Right lobe of liver (tissue), 6 donors: Measurements from ENCODE around the gene GMPPB. TPM values are rescaled to one million over a fixed set of nuclear protein-coding genes. Genes with fewer than 3 reads are reported as not detected.

Experiments used
- ATAC-seq, 4 donors: fragments of 200-7000 bp; cut with Tn5 transposase; one replicate each; pipeline ENCODE4 v1.9.1; 2020; ENCODE audit warnings: mild to moderate bottlenecking in 4 of 4, moderate library complexity in 4 of 4
- DNase-seq, 3 donors: peaks; one replicate each; pipeline ENCODE4 v3.0.0-alpha.2; 2020
- H3K27ac ChIP-seq, 3 donors: fragments of 200-600 bp; one replicate each; pipeline ENCODE4 v1.8.0; 2022
- H3K27me3 ChIP-seq, 2 donors: fragments of 200-600 bp; one replicate each; pipeline ENCODE4 v1.8.0; 2022
- H3K36me3 ChIP-seq, 4 donors: fragments of 200-600 bp; sonication (generic) in 1 of 4; one replicate each; pipeline versions ENCODE4 v1.5.1 to v1.8.0; 2017 to 2022; ENCODE audit warnings: control low read depth in 1 of 4
- H3K4me1 ChIP-seq, 4 donors: fragments of 200-600 bp; sonication (generic) in 1 of 4; one replicate each; pipeline versions ENCODE4 v1.5.1 to v1.8.0; 2017 to 2022; ENCODE audit warnings: control low read depth in 1 of 4
- H3K4me3 ChIP-seq, 3 donors: fragments of 200-600 bp; one replicate each; pipeline ENCODE4 v1.8.0; 2022
- H3K9me3 ChIP-seq, 4 donors: fragments of 200-600 bp; sonication (generic) in 1 of 4; one replicate each; pipeline versions ENCODE4 v1.5.1 to v1.8.0; 2017 to 2022; ENCODE audit warnings: control low read depth in 1 of 4
- POLR2A ChIP-seq: fragments of 450-650 bp; IDR thresholded peaks from one replicate; pipeline ENCODE4 v1.6.1; 2017; ENCODE audit warnings: antibody characterized with exemption, mild to moderate bottlenecking
- WGBS: methylation state at CpG from one replicate; pipeline ENCODE4 v1.1.6; 2018; ENCODE audit warnings: low coverage, low lambda C conversion rate; ENCODE audit not compliant: insufficient coverage; ENCODE audit errors: missing lambda C conversion rate; 5-methylcytosine and 5-hydroxymethylcytosine counted together
- intact Hi-C, 2 donors: fragments of 100-400 bp; cut with DNase I; formaldehyde crosslinking; loops; one replicate each; pipeline versions ENCODE4 v1.11.2 to v1.14.1; 2022
- long read RNA-seq: library from polyadenylated mRNA; unstranded; transcript quantifications from one replicate; pipeline ENCODE4 v2.0.0, GENCODE V29; 2019
- total RNA-seq, 6 experiments: library from RNA; depleted of rRNA in 2 of 6; stranded (reverse); fragments of >200 nt in 2 of 6; fragmentation: NEBNext Ultra II Directional in 3 of 6; extraction: Animal tissue kit (Norgen Biotek cat#: 25700) in 3 of 6; gene quantifications; one replicate each; pipeline versions ENCODE4 v1.1.0 to v1.2.4, GENCODE V29; 2016 to 2023
- TF ChIP-seq, protein P1 (sequence below), 4 donors: fragments of 200-600 bp in 3 of 4; fragments of 450-650 bp in 1 of 4; IDR thresholded peaks; one replicate each; pipeline versions ENCODE4 v1.5.1 to v1.8.0; 2016 to 2022; ENCODE audit warnings: antibody characterized with exemption in 4 of 4, mild to moderate bottlenecking in 2 of 4
- donor health status: DM: no; HTN: yes; CAD: no.
- donor health status: DM: no; HTN: no; CAD: no.
- donor health status: DM: no; HTN: no; CAD: no.
- donor health status: DM: no; HTN: yes; CAD: no.
- donor health status: DM: no; HTN: yes; CAD: no.

GMPPB gene
- 10 to 100 TPM; 12.2 to 34.2 (median 25.6) TPM for total RNA-seq
- long read RNA-seq, partial matches to known transcripts, result 0 of 2 reads
- long read RNA-seq, other reads (novel, unspliced or antisense), result 0 of 2 reads

DNA sequence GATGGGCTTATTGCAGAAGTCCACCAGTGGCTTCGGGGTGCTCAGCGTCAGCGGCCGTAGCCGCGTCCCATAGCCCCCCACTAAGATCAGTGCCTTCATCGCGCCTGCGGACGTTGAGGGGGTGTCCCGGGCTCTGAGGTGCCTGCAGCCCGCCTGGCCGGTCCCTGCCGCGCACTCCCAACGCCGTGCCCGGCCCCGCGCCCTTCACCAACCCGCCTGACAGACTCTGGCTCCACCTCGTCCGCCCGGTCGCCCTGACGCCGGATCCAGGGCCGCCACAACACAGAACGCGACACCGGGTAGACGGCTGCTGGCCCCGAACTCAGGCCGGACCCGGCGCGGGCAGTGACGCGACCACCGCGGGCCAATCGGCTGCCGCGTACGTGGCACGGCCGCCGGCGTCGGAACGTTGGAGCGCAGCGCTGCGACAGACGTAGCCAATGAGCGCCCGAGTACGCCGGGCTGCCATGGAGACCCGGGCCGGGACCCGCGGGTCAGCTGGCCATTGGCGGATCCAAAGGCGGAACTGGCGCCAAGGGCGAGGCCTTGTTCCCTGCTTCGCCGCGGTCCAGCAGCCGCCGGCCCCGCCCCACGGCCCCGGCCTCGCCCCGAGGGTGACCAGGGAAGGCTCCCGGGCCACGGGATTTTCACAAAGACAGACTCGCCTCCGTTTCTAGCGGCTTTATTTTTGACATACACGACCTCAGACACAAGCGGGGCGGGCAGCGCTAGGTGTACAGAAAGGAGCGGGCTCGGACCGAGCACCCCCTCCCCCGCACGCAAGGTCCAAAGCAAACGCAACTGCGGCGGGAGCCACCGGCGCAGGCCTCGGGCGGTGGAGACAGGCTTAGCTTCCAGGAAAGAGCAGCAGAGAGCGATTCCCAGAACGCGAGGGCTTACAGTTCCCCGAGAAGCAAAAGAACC is at the start of gene GMPPB:
GMPPB (minus strand) TSS at position 324 of the 924 bp plus-strand sequence; CDS start at position 99, 225 bp downstream.
- ATAC-seq (peak; percentile 70 to 86 (median 84)), DNase-seq (peak; percentile 98 to 99 (median 99))
- Histone ChIP-seq H3K27me3 (no peaks in the 10 kb centered on the region), H3K4me1 (peaks cover 0 to 40% (median 5%) of the 10 kb centered on the region in 4 donors), H3K27ac (peak within 1 kb of the TSS; percentile 72 to 91 (median 90)), H3K9me3 (no peaks in the 10 kb centered on the region), H3K36me3 (peaks cover 0 to 21% (median 10%) of the 10 kb centered on the region in 4 donors), H3K4me3 (peak within 1 kb of the TSS; percentile 80 to 99 (median 92))
- WGBS, result 0% methylated on average over 17 of the region's 102 CpGs
- intact Hi-C loops, result no loop called here
- peak; percentile 46 for TF ChIP-seq POLR2A
- TF ChIP-seq, protein P1, sequence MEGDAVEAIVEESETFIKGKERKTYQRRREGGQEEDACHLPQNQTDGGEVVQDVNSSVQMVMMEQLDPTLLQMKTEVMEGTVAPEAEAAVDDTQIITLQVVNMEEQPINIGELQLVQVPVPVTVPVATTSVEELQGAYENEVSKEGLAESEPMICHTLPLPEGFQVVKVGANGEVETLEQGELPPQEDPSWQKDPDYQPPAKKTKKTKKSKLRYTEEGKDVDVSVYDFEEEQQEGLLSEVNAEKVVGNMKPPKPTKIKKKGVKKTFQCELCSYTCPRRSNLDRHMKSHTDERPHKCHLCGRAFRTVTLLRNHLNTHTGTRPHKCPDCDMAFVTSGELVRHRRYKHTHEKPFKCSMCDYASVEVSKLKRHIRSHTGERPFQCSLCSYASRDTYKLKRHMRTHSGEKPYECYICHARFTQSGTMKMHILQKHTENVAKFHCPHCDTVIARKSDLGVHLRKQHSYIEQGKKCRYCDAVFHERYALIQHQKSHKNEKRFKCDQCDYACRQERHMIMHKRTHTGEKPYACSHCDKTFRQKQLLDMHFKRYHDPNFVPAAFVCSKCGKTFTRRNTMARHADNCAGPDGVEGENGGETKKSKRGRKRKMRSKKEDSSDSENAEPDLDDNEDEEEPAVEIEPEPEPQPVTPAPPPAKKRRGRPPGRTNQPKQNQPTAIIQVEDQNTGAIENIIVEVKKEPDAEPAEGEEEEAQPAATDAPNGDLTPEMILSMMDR (IDR thresholded peaks at IDR 0.05), result no peak

DNA sequence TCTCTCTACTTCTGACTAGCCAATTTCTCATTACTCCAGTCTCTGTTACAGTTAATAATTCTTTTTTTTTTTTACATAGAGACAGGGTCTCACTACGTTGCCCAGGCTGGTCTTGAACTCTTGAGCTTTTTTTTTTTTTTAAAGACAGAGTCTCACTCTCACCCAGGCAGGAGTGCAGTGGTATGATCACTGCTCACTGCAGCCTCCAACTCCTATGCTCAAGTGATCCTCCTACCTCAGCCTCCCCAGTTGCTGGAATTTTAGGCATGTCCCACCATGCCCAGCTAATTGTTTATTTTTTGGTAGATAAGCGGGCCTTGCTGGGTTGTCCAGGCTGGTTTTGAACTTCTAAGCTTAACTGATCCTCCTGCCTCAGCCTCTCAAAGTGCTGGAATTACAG is 49.0 kb upstream of the GMPPB start:
- Histone ChIP-seq H3K36me3 (no peaks in the 10 kb centered on the region), H3K9me3 (no peaks in the 10 kb centered on the region), H3K27ac (no peak overlapping the region), H3K4me1 (peaks cover 0 to 4% (median 0%) of the 10 kb centered on the region in 4 donors), H3K4me3 (no peak overlapping the region), H3K27me3 (no peaks in the 10 kb centered on the region)
- TF ChIP-seq POLR2A, result no peak
- TF ChIP-seq, protein P1 (IDR thresholded peaks at IDR 0.05), result no peak
- 100% methylated on average over 2 of the region's 2 CpGs for WGBS
- no peak for DNase-seq
- intact Hi-C loops, result no loop called here
- no peak for ATAC-seq

DNA sequence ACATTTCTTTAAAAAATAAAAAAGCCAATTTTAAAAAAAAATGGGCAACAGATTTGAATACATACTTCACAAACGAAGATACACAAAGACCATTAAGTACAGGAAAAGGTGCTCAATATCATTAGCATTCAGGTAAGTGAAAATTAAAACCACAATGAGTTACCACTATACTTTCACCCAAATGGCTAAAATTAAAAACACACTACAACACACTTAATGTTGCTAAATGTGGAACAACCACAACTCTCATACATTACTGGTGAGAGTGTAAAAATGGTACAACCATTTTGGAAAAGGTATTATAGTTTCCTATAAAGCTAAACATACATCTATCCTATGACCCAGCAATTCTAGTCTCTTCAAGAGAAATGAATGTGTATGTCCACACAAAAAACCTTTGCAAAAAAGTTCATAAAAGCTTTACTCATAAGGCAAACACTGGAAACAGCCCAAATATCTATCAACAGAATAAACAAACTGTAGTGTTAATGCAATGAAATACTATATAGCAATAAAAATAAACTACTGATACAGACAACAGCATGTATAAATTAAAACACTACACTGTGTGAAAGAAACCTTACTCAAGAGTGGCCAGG is 47.7 kb upstream of the GMPPB start:
- TF ChIP-seq, protein P1 (IDR thresholded peaks at IDR 0.05), result no peak
- no peak for TF ChIP-seq POLR2A
- Histone ChIP-seq H3K4me3 (no peak overlapping the region), H3K27ac (no peak overlapping the region), H3K27me3 (no peaks in the 10 kb centered on the region), H3K9me3 (no peaks in the 10 kb centered on the region), H3K36me3 (no peaks in the 10 kb centered on the region), H3K4me1 (peaks cover 0 to 4% (median 0%) of the 10 kb centered on the region in 4 donors)
- DNase-seq, result no peak
- ATAC-seq, result no peak
- 89% methylated on average over 1 of the region's 1 CpG for WGBS
- intact Hi-C loops, result no loop called here

DNA sequence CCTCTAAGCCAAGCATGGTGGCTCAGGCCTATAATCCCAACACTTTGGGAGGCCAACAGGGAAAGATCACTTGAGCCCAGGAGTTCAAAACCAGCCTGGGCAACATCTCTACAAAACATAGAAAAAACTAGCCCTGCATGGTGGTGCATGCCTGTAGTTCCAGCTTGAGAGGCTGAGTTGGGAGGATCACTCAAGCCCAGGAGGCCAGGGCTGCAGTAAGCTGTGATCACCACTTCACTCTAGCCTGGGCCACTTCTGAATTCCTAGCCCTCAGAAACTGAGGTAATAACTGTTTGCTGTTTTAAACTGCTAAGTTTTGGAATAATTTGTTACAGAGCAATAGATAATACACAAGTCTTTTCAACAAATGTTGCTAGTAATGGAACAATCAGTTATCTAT is 46.2 kb upstream of the GMPPB start:
- Histone ChIP-seq H3K27ac (no peak overlapping the region), H3K4me3 (no peak overlapping the region), H3K4me1 (peaks cover 0 to 4% (median 0%) of the 10 kb centered on the region in 4 donors), H3K27me3 (no peaks in the 10 kb centered on the region), H3K36me3 (no peaks in the 10 kb centered on the region), H3K9me3 (no peaks in the 10 kb centered on the region)
- TF ChIP-seq, protein P1 (IDR thresholded peaks at IDR 0.05), result no peak
- intact Hi-C loops, result no loop called here
- ATAC-seq (no peak), DNase-seq (no peak)
